Right lobe of liver (tissue), 6 donors: ENCODE data around the gene TMEM37. TPM values are rescaled to one million over a fixed set of nuclear protein-coding genes. Genes with fewer than 3 reads are reported as not detected.
A peak's percentile ranks its signal among the peaks of the same experiment; 100 is the strongest.
"Not testable (repeated sequence)": the region's sequence is repeated elsewhere in the genome, so short reads cannot be mapped to it uniquely, and the experiment has no call there.

ENCODE experiments used
- ATAC-seq, 4 donors: fragments of 200-7000 bp; cut with Tn5 transposase; one replicate each; pipeline ENCODE4 v1.9.1; 2020; ENCODE audit warnings: mild to moderate bottlenecking in 4 of 4, moderate library complexity in 4 of 4
- DNase-seq, 3 donors: peaks; one replicate each; pipeline ENCODE4 v3.0.0-alpha.2; 2020
- H3K27ac ChIP-seq, 3 donors: fragments of 200-600 bp; one replicate each; pipeline ENCODE4 v1.8.0; 2022
- H3K27me3 ChIP-seq, 2 donors: fragments of 200-600 bp; one replicate each; pipeline ENCODE4 v1.8.0; 2022
- H3K36me3 ChIP-seq, 4 donors: fragments of 200-600 bp; sonication (generic) in 1 of 4; one replicate each; pipeline versions ENCODE4 v1.5.1 to v1.8.0; 2017 to 2022; ENCODE audit warnings: control low read depth in 1 of 4
- H3K4me1 ChIP-seq, 4 donors: fragments of 200-600 bp; sonication (generic) in 1 of 4; one replicate each; pipeline versions ENCODE4 v1.5.1 to v1.8.0; 2017 to 2022; ENCODE audit warnings: control low read depth in 1 of 4
- H3K4me3 ChIP-seq, 3 donors: fragments of 200-600 bp; one replicate each; pipeline ENCODE4 v1.8.0; 2022
- H3K9me3 ChIP-seq, 4 donors: fragments of 200-600 bp; sonication (generic) in 1 of 4; one replicate each; pipeline versions ENCODE4 v1.5.1 to v1.8.0; 2017 to 2022; ENCODE audit warnings: control low read depth in 1 of 4
- POLR2A ChIP-seq: fragments of 450-650 bp; IDR thresholded peaks from one replicate; pipeline ENCODE4 v1.6.1; 2017; ENCODE audit warnings: antibody characterized with exemption, mild to moderate bottlenecking
- WGBS: methylation state at CpG from one replicate; pipeline ENCODE4 v1.1.6; 2018; ENCODE audit warnings: low coverage, low lambda C conversion rate; ENCODE audit not compliant: insufficient coverage; ENCODE audit errors: missing lambda C conversion rate; 5-methylcytosine and 5-hydroxymethylcytosine counted together
- intact Hi-C, 2 donors: fragments of 100-400 bp; cut with DNase I; formaldehyde crosslinking; loops; one replicate each; pipeline versions ENCODE4 v1.11.2 to v1.14.1; 2022
- total RNA-seq, 6 experiments: library from RNA; depleted of rRNA in 2 of 6; stranded (reverse); fragments of >200 nt in 2 of 6; fragmentation: NEBNext Ultra II Directional in 3 of 6; extraction: Animal tissue kit (Norgen Biotek cat#: 25700) in 3 of 6; gene quantifications; one replicate each; pipeline versions ENCODE4 v1.1.0 to v1.2.4, GENCODE V29; 2016 to 2023
- TF ChIP-seq, protein P1 (sequence below), 4 donors: fragments of 200-600 bp in 3 of 4; fragments of 450-650 bp in 1 of 4; IDR thresholded peaks; one replicate each; pipeline versions ENCODE4 v1.5.1 to v1.8.0; 2016 to 2022; ENCODE audit warnings: antibody characterized with exemption in 4 of 4, mild to moderate bottlenecking in 2 of 4
- donor health status: DM: no; HTN: yes; CAD: no.
- donor health status: DM: no; HTN: no; CAD: no.
- donor health status: DM: no; HTN: no; CAD: no.
- donor health status: DM: no; HTN: yes; CAD: no.
- donor health status: DM: no; HTN: yes; CAD: no.

TMEM37 gene
- total RNA-seq, 6 experiments from 2014 or later: 37.3 to 96.6 (median 73.5) TPM

DNA sequence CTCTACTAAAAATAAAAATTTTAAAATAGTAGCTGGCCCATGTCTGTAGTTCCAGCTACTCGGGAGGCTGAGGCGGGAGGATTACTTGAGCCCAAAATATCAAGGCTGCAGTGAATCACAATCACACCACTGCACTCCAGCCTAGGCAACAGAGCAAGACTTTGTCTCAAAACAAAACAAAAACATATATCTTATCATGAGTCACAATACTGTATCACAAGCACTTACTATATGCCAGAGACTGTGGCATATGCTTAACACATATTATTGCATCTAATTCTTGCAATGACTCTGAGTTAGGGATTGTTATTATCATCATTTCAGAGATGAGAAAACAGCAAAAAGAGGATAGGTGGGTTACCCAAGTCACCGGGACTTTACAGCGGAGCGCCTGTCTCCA, 29.5 kb upstream of the TMEM37 start:
- Histone ChIP-seq H3K27ac (peak overlapping the region in 2 of 3 donors; percentile 27 to 29), H3K36me3 (no peaks in the 10 kb centered on the region), H3K4me3 (no peak overlapping the region), H3K27me3 (no peaks in the 10 kb centered on the region), H3K9me3 (peaks cover 0 to 2% (median 0%) of the 10 kb centered on the region in 4 donors), H3K4me1 (peaks cover 0 to 15% (median 6%) of the 10 kb centered on the region in 4 donors)
- DNase-seq: no peak
- 95% methylated on average over 5 of the region's 5 CpGs for WGBS
- intact Hi-C loops: no loop called here
- ATAC-seq: no peak
- TF ChIP-seq POLR2A: no peak
- TF ChIP-seq, protein P1, sequence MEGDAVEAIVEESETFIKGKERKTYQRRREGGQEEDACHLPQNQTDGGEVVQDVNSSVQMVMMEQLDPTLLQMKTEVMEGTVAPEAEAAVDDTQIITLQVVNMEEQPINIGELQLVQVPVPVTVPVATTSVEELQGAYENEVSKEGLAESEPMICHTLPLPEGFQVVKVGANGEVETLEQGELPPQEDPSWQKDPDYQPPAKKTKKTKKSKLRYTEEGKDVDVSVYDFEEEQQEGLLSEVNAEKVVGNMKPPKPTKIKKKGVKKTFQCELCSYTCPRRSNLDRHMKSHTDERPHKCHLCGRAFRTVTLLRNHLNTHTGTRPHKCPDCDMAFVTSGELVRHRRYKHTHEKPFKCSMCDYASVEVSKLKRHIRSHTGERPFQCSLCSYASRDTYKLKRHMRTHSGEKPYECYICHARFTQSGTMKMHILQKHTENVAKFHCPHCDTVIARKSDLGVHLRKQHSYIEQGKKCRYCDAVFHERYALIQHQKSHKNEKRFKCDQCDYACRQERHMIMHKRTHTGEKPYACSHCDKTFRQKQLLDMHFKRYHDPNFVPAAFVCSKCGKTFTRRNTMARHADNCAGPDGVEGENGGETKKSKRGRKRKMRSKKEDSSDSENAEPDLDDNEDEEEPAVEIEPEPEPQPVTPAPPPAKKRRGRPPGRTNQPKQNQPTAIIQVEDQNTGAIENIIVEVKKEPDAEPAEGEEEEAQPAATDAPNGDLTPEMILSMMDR (IDR thresholded peaks at IDR 0.05): no peak

DNA sequence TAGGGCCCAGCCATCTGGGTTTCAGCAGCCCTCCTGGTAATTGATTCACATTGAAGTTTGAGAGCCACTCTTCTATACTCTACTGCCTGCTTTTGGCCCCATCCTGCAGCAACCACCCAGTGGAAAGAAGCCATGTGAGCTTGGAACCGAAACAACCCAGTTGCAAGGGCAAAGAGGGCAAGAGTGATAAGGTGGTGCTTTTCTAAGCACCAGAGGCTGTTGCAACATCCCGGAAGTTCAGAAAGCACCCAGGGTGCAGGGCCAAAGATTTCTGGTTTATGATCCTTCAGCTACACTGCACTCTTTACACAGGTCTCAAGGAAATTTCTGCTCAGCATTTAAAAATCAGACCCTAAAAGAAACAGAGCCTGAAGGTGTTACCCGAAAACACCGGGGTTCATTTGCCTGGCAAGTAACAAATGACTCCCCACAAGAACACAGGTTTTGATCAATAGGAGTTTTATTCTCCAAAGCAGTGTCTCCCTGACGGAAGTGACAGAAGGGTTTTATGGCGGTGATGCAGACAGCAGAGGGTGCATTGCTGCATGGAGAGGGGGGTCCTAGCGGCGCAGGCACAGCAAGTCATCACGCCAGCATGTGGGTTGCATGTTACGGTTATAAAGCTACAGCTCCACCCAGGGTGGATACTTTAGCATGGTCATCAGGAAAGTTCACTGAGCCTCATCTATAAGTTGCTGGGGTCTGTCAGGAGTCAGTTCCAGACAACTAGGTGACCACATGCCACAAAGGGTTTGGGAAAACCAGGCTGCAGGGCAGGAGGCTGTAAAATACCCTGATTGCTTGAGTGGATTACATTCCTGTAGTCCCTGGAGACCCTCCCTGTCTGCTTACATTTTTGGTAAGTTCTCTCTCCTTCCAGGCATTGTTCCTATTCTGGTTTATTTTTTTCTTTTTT, 28.8 kb upstream of the TMEM37 start:
- no peaks in the 10 kb centered on the region for H3K36me3 ChIP-seq
- H3K9me3 ChIP-seq: peaks cover 0 to 2% (median 0%) of the 10 kb centered on the region in 4 donors
- peaks cover 0 to 20% (median 6%) of the 10 kb centered on the region in 4 donors for H3K4me1 ChIP-seq
- H3K27ac ChIP-seq: peak overlapping the region in 2 of 3 donors; percentile 27 to 41
- H3K4me3 ChIP-seq: no peak overlapping the region
- ATAC-seq: peak; percentile 92 to 98 (median 95)
- intact Hi-C loops: no loop called here
- no peaks in the 10 kb centered on the region for H3K27me3 ChIP-seq
- 27% methylated on average over 5 of the region's 10 CpGs for WGBS
- TF ChIP-seq, protein P1 (IDR thresholded peaks at IDR 0.05): no peak
- no peak for TF ChIP-seq POLR2A
- peak; percentile 61 to 89 (median 75) for DNase-seq

DNA sequence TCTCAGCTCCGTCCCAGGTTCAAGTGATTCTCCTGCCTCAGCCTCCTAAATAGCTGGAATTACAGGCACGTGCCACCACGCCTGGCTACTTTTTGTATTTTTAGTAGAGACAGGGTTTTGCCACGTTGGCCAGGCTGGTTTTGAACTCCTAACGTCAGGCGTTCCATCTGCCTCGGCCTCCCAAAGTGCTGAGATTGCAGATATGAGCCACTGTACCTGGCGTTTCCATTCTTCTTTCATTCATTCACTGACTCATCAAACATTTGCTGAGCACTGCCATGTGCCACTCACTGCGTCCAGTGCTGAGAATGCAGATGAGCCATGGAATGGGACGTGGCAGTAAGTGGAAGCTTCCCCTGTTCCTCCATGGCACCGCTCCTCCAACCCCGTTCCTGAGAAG, 28.0 kb upstream of the TMEM37 start:
- intact Hi-C loops, DNase-seq, H3K27me3 ChIP-seq, H3K36me3 ChIP-seq, H3K4me3 ChIP-seq, H3K27ac ChIP-seq, ATAC-seq, H3K9me3 ChIP-seq: not testable (repeated sequence)
- WGBS: 88% methylated on average over 12 of the region's 12 CpGs
- H3K4me1 ChIP-seq: peaks cover 0 to 27% (median 6%) of the 10 kb centered on the region in 4 donors

DNA sequence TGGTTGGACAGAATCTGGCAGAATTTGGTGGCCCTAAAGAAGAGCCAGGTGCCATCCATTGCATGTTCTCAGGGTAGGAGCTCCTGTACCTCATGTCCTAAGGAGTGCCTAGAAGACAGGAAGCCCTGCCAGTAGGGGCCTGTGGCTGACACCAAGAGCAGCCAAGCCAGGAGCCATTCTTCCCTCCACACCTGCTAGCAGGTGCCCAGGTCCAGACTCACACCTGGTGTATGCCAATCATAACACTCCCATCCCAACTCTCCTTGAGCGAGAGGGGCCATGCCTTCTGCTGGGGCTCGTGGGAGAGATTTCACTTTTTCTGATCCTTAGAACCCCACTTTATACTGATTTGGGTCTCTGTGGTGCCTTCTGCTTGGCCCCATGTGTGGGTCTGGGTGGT, 26.5 kb upstream of the TMEM37 start:
- no peak for DNase-seq
- intact Hi-C loops: loop anchor here (5.0 kb wide), 1 partner anchor 72 kb away; no protein-coding TSS in a partner anchor
- H3K27me3 ChIP-seq: no peaks in the 10 kb centered on the region
- no CpG with 5 or more reads among the region's 2 CpGs for WGBS
- H3K27ac ChIP-seq: no peak overlapping the region
- H3K4me1 ChIP-seq: peaks cover 0 to 32% (median 6%) of the 10 kb centered on the region in 4 donors
- no peak for ATAC-seq
- H3K4me3 ChIP-seq: no peak overlapping the region
- H3K36me3 ChIP-seq: no peaks in the 10 kb centered on the region
- TF ChIP-seq, protein P1 (IDR thresholded peaks at IDR 0.05): no peak
- TF ChIP-seq POLR2A: no peak
- H3K9me3 ChIP-seq: peaks cover 0 to 2% (median 0%) of the 10 kb centered on the region in 4 donors
